NCI-H146 treated with DMSO at 0.1 percent for 48 hours (cell line): ENCODE data around the gene TTC34.
"Not testable (repeated sequence)": the region's sequence is repeated elsewhere in the genome, so short reads cannot be mapped to it uniquely, and the experiment has no call there.

Experiments used
- DNase-seq: peaks from one replicate; lab custom pipeline; 2025; ENCODE audit not compliant: unreplicated experiment; lab: John Stamatoyannopoulos, UW

The TTC34 gene

DNA sequence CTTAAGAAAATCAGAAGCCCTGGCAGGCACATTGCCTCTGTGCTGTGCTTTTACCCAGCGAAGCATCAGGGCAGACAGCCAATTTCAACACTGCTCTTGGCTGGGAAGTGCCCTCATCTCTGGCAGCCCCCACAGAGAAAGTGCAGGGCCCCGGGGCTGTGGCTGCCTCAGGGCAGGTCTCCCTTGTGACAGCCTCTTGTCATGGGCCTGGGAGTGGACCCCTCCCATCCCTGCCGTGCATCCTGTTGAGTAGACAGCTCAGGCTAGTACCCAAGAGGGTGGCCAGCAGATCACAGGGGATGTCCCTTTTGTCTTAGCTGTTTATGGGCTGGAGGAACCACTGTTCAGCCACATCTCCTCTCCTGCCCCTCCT is 23.3 kb downstream of the TTC34 start:
- DNase-seq: no peak

DNA sequence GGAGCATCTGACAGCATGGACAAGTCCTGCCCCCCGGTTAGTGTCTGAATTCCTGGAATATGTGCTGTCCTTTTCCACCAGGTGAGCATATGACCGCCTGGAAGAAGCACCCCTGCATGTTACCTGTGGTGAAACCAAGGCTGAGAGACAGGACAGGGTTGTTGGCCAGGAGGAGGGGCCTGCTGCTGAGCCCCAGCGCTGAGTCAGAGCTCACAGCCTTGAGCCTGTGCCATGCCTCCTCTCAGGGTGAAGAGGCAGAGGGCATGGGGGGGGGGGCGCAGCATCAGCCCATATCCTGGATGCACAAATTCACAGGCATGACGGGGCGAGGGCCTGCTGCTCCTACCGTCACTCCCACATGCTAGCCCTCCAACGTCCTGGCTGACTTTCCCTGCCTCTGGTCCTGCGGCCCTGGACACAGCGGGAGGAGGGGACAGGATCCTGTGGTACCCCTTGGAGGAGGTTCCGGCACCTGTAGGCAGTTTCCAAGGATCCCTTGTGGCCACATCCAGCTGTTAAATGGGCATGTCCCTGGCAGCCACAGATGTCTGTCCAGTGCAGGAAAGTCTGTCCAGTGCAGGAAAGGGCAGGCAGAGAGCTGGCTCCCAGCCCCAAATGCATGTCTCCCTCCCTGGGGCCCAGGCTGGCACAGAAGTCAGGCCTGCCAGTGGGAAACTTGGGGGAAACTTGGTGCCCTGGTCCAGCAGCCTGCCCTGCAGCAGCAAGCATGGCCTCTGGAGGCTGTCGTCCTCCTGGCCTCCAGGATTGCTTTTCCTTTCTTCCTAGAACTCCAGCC is 23.9 kb downstream of the TTC34 start:
- DNase-seq: no peak

DNA sequence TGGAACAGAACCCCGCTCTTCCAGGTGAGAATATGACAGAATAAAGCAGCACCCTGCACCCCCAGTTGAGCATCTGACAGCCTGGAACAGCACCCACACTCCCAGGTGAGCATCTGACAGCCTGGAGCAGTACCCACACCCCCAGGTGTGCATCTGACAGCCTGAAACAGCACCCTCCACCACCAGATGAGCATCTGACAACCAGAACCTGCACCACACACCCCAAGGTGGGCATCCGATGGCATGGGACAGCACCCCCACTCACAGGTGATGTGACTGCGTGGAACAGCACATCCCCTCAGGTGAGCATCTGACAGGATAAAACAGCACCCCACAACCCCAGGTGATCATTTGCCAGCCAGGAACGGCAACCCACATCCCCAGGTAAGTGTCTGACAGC is 26.2 kb downstream of the TTC34 start:
- DNase-seq: not testable (repeated sequence)

GRCh38 chr1:2768052-2768451 is 33.4 kb downstream of the TTC34 start:
- DNase-seq: not testable (repeated sequence)

- not testable (repeated sequence) for DNase-seq
These were observed 42.1 kb downstream of the TTC34 start for GRCh38 chr1:2759433-2759832.

DNA sequence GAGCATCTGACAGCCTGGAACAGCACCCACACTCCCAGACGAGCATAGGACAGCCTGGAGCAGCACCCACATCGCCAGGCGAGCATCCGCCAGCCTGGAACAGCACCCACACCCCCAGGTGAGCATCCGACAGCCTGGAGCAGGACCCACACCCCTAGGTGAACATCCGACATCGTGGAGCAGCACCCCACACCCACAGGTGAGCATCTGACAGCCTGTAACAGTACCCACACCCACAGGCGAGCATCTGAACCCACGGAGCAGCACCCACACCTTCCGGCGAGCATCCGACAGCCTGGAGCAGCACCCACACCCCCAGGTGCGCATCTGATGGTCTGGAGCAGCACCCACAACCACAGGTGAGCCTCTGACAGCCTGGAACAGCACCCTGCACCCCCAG is 44.0 kb downstream of the TTC34 start:
- DNase-seq: not testable (repeated sequence)

- DNase-seq: not testable (repeated sequence)
These were observed 46.1 kb downstream of the TTC34 start for GRCh38 chr1:2755426-2755825.

GRCh38 chr1:2754597-2754996 is 46.9 kb downstream of the TTC34 start:
- DNase-seq: not testable (repeated sequence)

- DNase-seq: not testable (repeated sequence)
These were observed 49.0 kb downstream of the TTC34 start for GRCh38 chr1:2752503-2752902.

- DNase-seq: not testable (repeated sequence)
These were observed 49.6 kb downstream of the TTC34 start for GRCh38 chr1:2751866-2752265.

- not testable (repeated sequence) for DNase-seq
These were observed 50.4 kb downstream of the TTC34 start for GRCh38 chr1:2750766-2751730.

GRCh38 chr1:2750041-2750680 is 51.3 kb downstream of the TTC34 start:
- DNase-seq: not testable (repeated sequence)

DNA sequence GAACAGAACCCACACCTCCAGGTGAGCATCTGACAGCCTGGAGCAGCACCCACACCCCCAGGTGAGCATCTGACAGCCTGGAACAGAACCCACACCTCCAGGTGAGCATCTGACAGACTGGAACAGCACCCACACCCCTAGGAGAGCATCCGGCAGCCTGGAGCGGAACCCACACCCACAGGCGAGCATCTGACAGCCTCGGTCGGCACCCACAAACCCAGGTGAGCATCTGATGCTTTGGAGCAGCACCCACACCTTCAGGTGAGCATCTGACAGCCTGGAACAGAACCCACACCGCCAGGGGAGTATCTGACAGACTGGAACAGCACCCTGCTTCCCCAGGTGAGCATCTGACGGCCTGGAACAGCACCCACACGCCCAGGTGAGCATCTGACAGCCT is 52.9 kb downstream of the TTC34 start:
- not testable (repeated sequence) for DNase-seq

DNA sequence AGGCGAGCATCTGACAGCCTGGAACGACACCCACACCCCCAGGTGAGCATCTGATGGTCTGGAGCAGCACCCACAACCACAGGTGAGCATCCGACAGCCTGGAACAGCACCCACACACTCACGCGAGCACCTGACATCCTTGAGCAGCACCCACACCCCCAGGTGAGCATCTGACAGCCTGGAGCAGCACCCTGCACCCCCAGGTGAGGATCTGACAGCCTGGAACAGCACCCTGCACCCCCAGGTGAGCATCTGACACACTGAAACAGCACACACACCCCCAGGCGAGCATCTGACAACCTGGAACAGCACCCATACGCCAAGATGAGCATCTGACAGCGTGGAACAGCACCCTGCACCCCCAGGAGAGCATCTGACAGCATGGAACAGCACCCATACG is 106.7 kb downstream of the TTC34 start:
- DNase-seq: not testable (repeated sequence)

GRCh38 chr1:2690180-2690579 is 111.3 kb downstream of the TTC34 start:
- DNase-seq: not testable (repeated sequence)

- not testable (repeated sequence) for DNase-seq
These were observed 113.2 kb downstream of the TTC34 start for GRCh38 chr1:2688336-2688665.

GRCh38 chr1:2687638-2688335 is 113.7 kb downstream of the TTC34 start:
- not testable (repeated sequence) for DNase-seq

GRCh38 chr1:2687174-2687591 is 114.3 kb downstream of the TTC34 start:
- DNase-seq: not testable (repeated sequence)

- DNase-seq: not testable (repeated sequence)
These were observed 115.2 kb downstream of the TTC34 start for GRCh38 chr1:2686091-2686863.

DNA sequence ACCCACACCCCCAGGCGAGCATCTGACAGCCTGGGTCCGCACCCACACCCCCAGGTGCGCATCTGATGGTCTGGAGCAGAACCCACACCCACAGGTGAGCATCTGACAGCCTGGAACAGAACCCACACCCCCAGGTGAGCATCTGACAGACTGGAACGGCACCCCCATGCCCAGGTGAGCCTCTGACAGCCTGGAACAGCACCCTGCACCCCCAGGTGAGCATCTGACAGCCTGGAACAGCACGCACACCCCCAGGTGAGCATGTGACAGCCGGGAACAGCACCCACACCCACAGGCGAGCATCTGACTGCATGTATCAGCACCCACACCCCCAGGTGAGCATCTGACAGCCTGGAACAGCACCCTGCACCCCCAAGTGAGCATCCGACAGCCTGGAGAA is 115.8 kb downstream of the TTC34 start:
- DNase-seq: not testable (repeated sequence)
